Measurements from ENCODE around the gene EMD.

DNA sequence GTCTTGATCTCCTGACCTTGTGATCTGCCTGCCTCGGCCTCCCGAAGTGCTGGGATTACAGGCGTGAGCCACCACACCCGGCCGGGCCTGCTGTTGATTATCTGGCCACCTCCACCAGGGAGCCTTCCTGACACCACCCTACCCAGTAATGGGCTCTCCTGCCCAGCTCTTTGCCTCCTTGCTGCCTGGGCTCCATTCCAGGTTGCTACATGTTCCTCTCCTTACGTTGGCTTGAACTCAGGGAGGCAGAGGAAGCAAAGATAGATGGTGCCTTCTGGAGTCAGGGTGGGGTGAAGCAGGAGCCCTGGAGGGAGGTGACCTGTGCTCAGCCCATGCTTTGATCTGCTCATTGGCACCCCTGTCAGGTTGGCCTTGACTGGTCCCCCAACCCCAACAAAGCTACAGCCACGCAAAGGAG lies 31.0 kb upstream of the EMD start:
- TF ChIP-seq, protein P1, sequence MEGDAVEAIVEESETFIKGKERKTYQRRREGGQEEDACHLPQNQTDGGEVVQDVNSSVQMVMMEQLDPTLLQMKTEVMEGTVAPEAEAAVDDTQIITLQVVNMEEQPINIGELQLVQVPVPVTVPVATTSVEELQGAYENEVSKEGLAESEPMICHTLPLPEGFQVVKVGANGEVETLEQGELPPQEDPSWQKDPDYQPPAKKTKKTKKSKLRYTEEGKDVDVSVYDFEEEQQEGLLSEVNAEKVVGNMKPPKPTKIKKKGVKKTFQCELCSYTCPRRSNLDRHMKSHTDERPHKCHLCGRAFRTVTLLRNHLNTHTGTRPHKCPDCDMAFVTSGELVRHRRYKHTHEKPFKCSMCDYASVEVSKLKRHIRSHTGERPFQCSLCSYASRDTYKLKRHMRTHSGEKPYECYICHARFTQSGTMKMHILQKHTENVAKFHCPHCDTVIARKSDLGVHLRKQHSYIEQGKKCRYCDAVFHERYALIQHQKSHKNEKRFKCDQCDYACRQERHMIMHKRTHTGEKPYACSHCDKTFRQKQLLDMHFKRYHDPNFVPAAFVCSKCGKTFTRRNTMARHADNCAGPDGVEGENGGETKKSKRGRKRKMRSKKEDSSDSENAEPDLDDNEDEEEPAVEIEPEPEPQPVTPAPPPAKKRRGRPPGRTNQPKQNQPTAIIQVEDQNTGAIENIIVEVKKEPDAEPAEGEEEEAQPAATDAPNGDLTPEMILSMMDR (IDR thresholded peaks at IDR 0.05), result no peak
- no peak for TF ChIP-seq POLR2A (IDR thresholded peaks at IDR 0.05)
- TF ChIP-seq EP300 (IDR thresholded peaks at IDR 0.05), result no peak
